HEK293 (cell line): ENCODE measurements around the gene KLHL29.

ENCODE experiments used
- CTCF ChIA-PET: fragments of 350-600 bp; formaldehyde crosslinking; extraction: SDS; loops from one replicate; lab custom pipeline; 2021; ENCODE audit warnings: antibody characterized with exemption; lab: Yijun Ruan, JAX
- POLR2A ChIA-PET: fragments of 300-600 bp; formaldehyde crosslinking; extraction: SDS; loops from one replicate; lab custom pipeline; 2020; ENCODE audit warnings: antibody characterized with exemption, inconsistent platforms; lab: Yijun Ruan, JAX
- H3K27ac ChIP-seq: fragments of 200-500 bp; sonication (Bioruptor generic); 2 replicates; pipeline ENCODE4 v1.5.1; 2014; ENCODE audit warnings: low read depth, low read length, control low read depth, inconsistent platforms; ENCODE audit errors: extremely low read depth
- H3K36me3 ChIP-seq, 2 experiments: fragments of 200-500 bp in 1 of 2; sonication (Bioruptor generic) in 1 of 2; 1 replicate in 1 of 2; 2 replicates in 1 of 2; pipeline ENCODE4 v1.5.1; 2014 to 2017; ENCODE audit warnings: inconsistent platforms in 2 of 2, low read length in 2 of 2; ENCODE audit not compliant: control insufficient read depth in 2 of 2, insufficient read depth in 1 of 2
- H3K4me1 ChIP-seq: fragments of 200-500 bp; sonication (Bioruptor generic); 2 replicates; pipeline ENCODE4 v1.5.1; 2014; ENCODE audit warnings: mild to moderate bottlenecking, low read length, inconsistent platforms; ENCODE audit not compliant: control insufficient read depth, insufficient read depth
- H3K4me3 ChIP-seq: 2 replicates; pipeline ENCODE4 v1.5.1; 2011; ENCODE audit warnings: low read depth, mild to moderate bottlenecking, control low read depth, low read length, moderate library complexity
- H3K9me3 ChIP-seq: fragments of 200-500 bp; sonication (Bioruptor generic); 2 replicates; pipeline ENCODE4 v1.5.1; 2014; ENCODE audit warnings: low read depth, low read length, inconsistent platforms; ENCODE audit not compliant: control insufficient read depth, insufficient read depth
- EGR2 ChIP-seq: fragments of 450-650 bp; formaldehyde crosslinking; IDR thresholded peaks from 2 replicates; pipeline ENCODE4 v1.5.1; 2016; ENCODE audit warnings: low read depth, missing biosample characterization, missing genetic modification characterization
- HOXA7 ChIP-seq: sonication (generic); formaldehyde crosslinking; IDR thresholded peaks from 2 replicates; pipeline ENCODE4 v1.8.1; 2022; ENCODE audit warnings: missing genetic modification reagents, borderline replicate concordance
- MEIS1 ChIP-seq: sonication (generic); formaldehyde crosslinking; IDR thresholded peaks from 2 replicates; pipeline ENCODE4 v1.8.1; 2022; ENCODE audit warnings: missing genetic modification reagents, mild to moderate bottlenecking, borderline replicate concordance
- MZF1 ChIP-seq: fragments of 450-650 bp; formaldehyde crosslinking; IDR thresholded peaks from 2 replicates; pipeline ENCODE4 v1.5.1; 2017; ENCODE audit warnings: missing biosample characterization, missing genetic modification characterization, borderline replicate concordance
- REPIN1 ChIP-seq: fragments of 450-650 bp; formaldehyde crosslinking; IDR thresholded peaks from 2 replicates; pipeline ENCODE4 v1.5.1; 2017; ENCODE audit warnings: missing biosample characterization, missing genetic modification characterization, low read depth
- TCF7L2 ChIP-seq: IDR thresholded peaks from 2 replicates; pipeline ENCODE4 v1.6.1; 2011; ENCODE audit warnings: low read depth, mild to moderate bottlenecking, inconsistent platforms, low read length, moderate library complexity, borderline replicate concordance
- ZBTB17 ChIP-seq: fragments of 450-650 bp; formaldehyde crosslinking; IDR thresholded peaks from 2 replicates; pipeline ENCODE4 v1.5.1; 2016; ENCODE audit warnings: missing biosample characterization, missing genetic modification characterization
- ZNF16 ChIP-seq: fragments of 450-650 bp; formaldehyde crosslinking; IDR thresholded peaks from 2 replicates; pipeline ENCODE4 v1.5.1; 2016; ENCODE audit warnings: low read depth, missing biosample characterization, missing genetic modification characterization
- ZNF211 ChIP-seq: fragments of 450-650 bp; formaldehyde crosslinking; IDR thresholded peaks from 2 replicates; pipeline ENCODE4 v1.5.1; 2016; ENCODE audit warnings: low read depth, missing biosample characterization, missing genetic modification characterization
- ZNF394 ChIP-seq: fragments of 450-650 bp; formaldehyde crosslinking; IDR thresholded peaks from 2 replicates; pipeline ENCODE4 v1.5.1; 2016; ENCODE audit warnings: missing biosample characterization, missing genetic modification characterization, mild to moderate bottlenecking, moderate library complexity, borderline replicate concordance
- ZNF423 ChIP-seq: fragments of 450-650 bp; formaldehyde crosslinking; IDR thresholded peaks from 2 replicates; pipeline ENCODE4 v1.5.1; 2016; ENCODE audit warnings: missing biosample characterization, missing genetic modification characterization
- ZNF433 ChIP-seq: fragments of 450-650 bp; formaldehyde crosslinking; IDR thresholded peaks from 2 replicates; pipeline ENCODE4 v1.5.1; 2016; ENCODE audit warnings: missing biosample characterization, missing genetic modification characterization, low read depth
- ZNF48 ChIP-seq: fragments of 450-650 bp; formaldehyde crosslinking; IDR thresholded peaks from 2 replicates; pipeline ENCODE4 v1.5.1; 2016; ENCODE audit warnings: missing biosample characterization, missing genetic modification characterization
- ZNF510 ChIP-seq: fragments of 450-650 bp; formaldehyde crosslinking; IDR thresholded peaks from 2 replicates; pipeline ENCODE4 v1.5.1; 2018; ENCODE audit warnings: mild to moderate bottlenecking, missing genetic modification characterization, missing biosample characterization; ENCODE audit not compliant: insufficient replicate concordance
- ZNF544 ChIP-seq: fragments of 450-650 bp; formaldehyde crosslinking; IDR thresholded peaks from 2 replicates; pipeline ENCODE4 v1.5.0; 2017; ENCODE audit warnings: missing biosample characterization, missing genetic modification characterization
- ZNF670 ChIP-seq: fragments of 450-650 bp; formaldehyde crosslinking; IDR thresholded peaks from 2 replicates; pipeline ENCODE4 v1.5.1; 2016; ENCODE audit warnings: missing biosample characterization, missing genetic modification characterization, low read depth
- ZNF707 ChIP-seq: fragments of 450-650 bp; formaldehyde crosslinking; IDR thresholded peaks from 2 replicates; pipeline ENCODE4 v1.5.1; 2016; ENCODE audit warnings: missing biosample characterization, missing genetic modification characterization
- ZNF776 ChIP-seq: fragments of 450-650 bp; formaldehyde crosslinking; IDR thresholded peaks from 2 replicates; pipeline ENCODE4 v1.5.0; 2017; ENCODE audit warnings: missing biosample characterization, missing genetic modification characterization, borderline replicate concordance
- ZNF791 ChIP-seq: fragments of 450-650 bp; formaldehyde crosslinking; IDR thresholded peaks from 2 replicates; pipeline ENCODE4 v1.5.1; 2016; ENCODE audit warnings: missing biosample characterization, missing genetic modification characterization
- ZNF837 ChIP-seq: fragments of 450-650 bp; formaldehyde crosslinking; IDR thresholded peaks from 2 replicates; pipeline ENCODE4 v1.5.1; 2016; ENCODE audit warnings: missing biosample characterization, missing genetic modification characterization
- ZSCAN16 ChIP-seq: fragments of 450-650 bp; formaldehyde crosslinking; IDR thresholded peaks from 2 replicates; pipeline ENCODE4 v1.5.1; 2016; ENCODE audit warnings: missing biosample characterization, missing genetic modification characterization
- ZXDB ChIP-seq: fragments of 450-650 bp; formaldehyde crosslinking; IDR thresholded peaks from 2 replicates; pipeline ENCODE4 v1.5.1; 2016; ENCODE audit warnings: missing biosample characterization, missing genetic modification characterization
- TF ChIP-seq, protein P1 (sequence below): fragments of 450-650 bp; formaldehyde crosslinking; IDR thresholded peaks from 2 replicates; pipeline ENCODE4 v1.5.1; 2016; ENCODE audit warnings: missing biosample characterization, missing genetic modification characterization, low read depth
- TF ChIP-seq, protein P2 (sequence below): fragments of 450-650 bp; formaldehyde crosslinking; IDR thresholded peaks from 2 replicates; pipeline ENCODE4 v1.5.1; 2016; ENCODE audit warnings: missing biosample characterization, missing genetic modification characterization
- TF ChIP-seq, protein P3 (sequence below): fragments of 450-650 bp; formaldehyde crosslinking; IDR thresholded peaks from 2 replicates; pipeline ENCODE4 v1.5.1; 2016; ENCODE audit warnings: missing biosample characterization, missing genetic modification characterization
- TF ChIP-seq, protein P4 (sequence below): fragments of 450-650 bp; formaldehyde crosslinking; optimal IDR thresholded peaks from 2 replicates; pipeline ENCODE3; 2016; ENCODE audit warnings: missing biosample characterization, mild to moderate bottlenecking, missing genetic modification characterization
- TF ChIP-seq, protein P5 (sequence below): fragments of 450-650 bp; formaldehyde crosslinking; IDR thresholded peaks from 2 replicates; pipeline ENCODE4 v1.5.0; 2017; ENCODE audit warnings: missing biosample characterization, missing genetic modification characterization, borderline replicate concordance

Gene KLHL29

DNA sequence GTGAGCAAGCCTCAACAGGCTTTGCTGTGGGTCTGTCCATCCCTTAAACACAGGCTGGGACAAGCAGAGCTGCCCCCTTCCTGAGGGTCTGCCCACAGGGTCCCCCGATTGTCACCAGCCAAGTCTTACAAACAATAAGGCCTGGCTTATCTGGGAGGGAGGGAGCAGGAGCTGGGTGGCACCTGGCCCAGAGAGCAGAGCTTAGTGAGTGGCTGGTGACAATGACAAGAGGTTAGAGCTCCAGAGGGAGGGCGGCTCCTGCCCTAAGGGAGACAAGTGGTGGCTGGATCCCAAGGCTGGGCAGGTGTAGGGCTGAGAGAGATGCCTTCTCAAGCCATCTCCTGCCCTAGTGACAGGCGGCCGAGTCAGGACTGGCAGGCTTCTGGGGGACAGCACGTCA lies 125.5 kb downstream of the KLHL29 start:
- Histone ChIP-seq H3K9me3 (no peaks in the 10 kb centered on the region), H3K36me3 (no peaks in the 10 kb centered on the region), H3K4me1 (peaks cover 14% of the 10 kb centered on the region)
- POLR2A ChIA-PET = no interaction called here
- CTCF ChIA-PET = no interaction called here
- no peak for TF ChIP-seq ZNF707 (tag by site-specific recombination)
- TF ChIP-seq ZBTB17 (tag by site-specific recombination) = no peak
- no peak for TF ChIP-seq ZNF544 (tag by site-specific recombination)
- no peak for TF ChIP-seq MZF1 (tag by site-specific recombination)
- TF ChIP-seq TCF7L2 = no peak
- TF ChIP-seq ZNF837 (tag by site-specific recombination) = no peak
- TF ChIP-seq ZNF48 (tag by site-specific recombination) = no peak
- no peak for TF ChIP-seq REPIN1 (tag by site-specific recombination)
- TF ChIP-seq, protein P1, sequence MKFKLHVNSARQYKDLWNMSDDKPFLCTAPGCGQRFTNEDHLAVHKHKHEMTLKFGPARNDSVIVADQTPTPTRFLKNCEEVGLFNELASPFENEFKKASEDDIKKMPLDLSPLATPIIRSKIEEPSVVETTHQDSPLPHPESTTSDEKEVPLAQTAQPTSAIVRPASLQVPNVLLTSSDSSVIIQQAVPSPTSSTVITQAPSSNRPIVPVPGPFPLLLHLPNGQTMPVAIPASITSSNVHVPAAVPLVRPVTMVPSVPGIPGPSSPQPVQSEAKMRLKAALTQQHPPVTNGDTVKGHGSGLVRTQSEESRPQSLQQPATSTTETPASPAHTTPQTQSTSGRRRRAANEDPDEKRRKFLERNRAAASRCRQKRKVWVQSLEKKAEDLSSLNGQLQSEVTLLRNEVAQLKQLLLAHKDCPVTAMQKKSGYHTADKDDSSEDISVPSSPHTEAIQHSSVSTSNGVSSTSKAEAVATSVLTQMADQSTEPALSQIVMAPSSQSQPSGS (tag by site-specific recombination) = no peak
- no peak for TF ChIP-seq HOXA7 (CRISPR knock-in tag)
- TF ChIP-seq, protein P2, sequence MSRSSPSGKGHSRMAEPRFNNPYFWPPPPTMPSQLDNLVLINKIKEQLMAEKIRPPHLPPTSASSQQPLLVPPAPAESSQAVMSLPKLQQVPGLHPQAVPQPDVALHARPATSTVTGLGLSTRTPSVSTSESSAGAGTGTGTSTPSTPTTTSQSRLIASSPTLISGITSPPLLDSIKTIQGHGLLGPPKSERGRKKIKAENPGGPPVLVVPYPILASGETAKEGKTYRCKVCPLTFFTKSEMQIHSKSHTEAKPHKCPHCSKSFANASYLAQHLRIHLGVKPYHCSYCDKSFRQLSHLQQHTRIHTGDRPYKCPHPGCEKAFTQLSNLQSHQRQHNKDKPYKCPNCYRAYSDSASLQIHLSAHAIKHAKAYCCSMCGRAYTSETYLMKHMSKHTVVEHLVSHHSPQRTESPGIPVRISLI = no peak
- TF ChIP-seq MEIS1 (CRISPR knock-in tag) = no peak
- TF ChIP-seq ZNF510 (tag by site-specific recombination) = no peak
- no peak for TF ChIP-seq ZXDB (tag by site-specific recombination)
- TF ChIP-seq ZNF433 (tag by site-specific recombination) = no peak
- no peak for TF ChIP-seq EGR2 (tag by site-specific recombination)
- TF ChIP-seq, all 188 proteins: peak for 0
- Histone ChIP-seq H3K27ac (no peak overlapping the region), H3K4me3 (no peak overlapping the region)

DNA sequence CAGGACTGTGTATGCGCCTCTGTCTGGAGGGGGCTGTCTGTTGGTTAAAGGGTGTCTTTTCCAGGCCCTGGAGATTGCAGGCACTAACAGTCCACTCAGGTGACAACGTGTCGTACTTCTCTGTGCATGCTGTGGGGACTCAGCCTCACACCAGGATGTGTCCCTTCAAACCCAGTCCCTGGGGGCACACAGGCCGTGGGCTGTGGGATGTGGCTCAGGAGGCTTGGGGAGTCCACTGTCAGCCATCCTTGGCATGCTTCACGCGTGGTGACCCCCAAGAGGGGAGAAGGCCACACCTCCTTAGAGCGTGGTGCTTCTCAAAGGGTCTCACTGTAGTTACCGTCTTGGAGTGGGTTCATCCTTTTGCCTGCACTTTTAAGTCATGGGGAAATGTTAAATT lies 127.8 kb downstream of the KLHL29 start:
- TF ChIP-seq ZNF394 (tag by site-specific recombination) = no peak
- TF ChIP-seq, protein P3, sequence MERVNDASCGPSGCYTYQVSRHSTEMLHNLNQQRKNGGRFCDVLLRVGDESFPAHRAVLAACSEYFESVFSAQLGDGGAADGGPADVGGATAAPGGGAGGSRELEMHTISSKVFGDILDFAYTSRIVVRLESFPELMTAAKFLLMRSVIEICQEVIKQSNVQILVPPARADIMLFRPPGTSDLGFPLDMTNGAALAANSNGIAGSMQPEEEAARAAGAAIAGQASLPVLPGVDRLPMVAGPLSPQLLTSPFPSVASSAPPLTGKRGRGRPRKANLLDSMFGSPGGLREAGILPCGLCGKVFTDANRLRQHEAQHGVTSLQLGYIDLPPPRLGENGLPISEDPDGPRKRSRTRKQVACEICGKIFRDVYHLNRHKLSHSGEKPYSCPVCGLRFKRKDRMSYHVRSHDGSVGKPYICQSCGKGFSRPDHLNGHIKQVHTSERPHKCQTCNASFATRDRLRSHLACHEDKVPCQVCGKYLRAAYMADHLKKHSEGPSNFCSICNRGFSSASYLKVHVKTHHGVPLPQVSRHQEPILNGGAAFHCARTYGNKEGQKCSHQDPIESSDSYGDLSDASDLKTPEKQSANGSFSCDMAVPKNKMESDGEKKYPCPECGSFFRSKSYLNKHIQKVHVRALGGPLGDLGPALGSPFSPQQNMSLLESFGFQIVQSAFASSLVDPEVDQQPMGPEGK = no peak
- TF ChIP-seq ZNF211 (tag by site-specific recombination) = no peak
- no peak for TF ChIP-seq ZNF510 (tag by site-specific recombination)
- no peak for TF ChIP-seq ZNF791 (tag by site-specific recombination)
- TF ChIP-seq ZNF423 (tag by site-specific recombination) = no peak
- no peak for TF ChIP-seq ZNF670
- TF ChIP-seq, protein P4, sequence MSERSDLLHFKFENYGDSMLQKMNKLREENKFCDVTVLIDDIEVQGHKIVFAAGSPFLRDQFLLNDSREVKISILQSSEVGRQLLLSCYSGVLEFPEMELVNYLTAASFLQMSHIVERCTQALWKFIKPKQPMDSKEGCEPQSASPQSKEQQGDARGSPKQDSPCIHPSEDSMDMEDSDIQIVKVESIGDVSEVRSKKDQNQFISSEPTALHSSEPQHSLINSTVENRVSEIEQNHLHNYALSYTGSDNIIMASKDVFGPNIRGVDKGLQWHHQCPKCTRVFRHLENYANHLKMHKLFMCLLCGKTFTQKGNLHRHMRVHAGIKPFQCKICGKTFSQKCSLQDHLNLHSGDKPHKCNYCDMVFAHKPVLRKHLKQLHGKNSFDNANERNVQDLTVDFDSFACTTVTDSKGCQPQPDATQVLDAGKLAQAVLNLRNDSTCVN (tag by site-specific recombination) = no peak
- TF ChIP-seq, protein P5, sequence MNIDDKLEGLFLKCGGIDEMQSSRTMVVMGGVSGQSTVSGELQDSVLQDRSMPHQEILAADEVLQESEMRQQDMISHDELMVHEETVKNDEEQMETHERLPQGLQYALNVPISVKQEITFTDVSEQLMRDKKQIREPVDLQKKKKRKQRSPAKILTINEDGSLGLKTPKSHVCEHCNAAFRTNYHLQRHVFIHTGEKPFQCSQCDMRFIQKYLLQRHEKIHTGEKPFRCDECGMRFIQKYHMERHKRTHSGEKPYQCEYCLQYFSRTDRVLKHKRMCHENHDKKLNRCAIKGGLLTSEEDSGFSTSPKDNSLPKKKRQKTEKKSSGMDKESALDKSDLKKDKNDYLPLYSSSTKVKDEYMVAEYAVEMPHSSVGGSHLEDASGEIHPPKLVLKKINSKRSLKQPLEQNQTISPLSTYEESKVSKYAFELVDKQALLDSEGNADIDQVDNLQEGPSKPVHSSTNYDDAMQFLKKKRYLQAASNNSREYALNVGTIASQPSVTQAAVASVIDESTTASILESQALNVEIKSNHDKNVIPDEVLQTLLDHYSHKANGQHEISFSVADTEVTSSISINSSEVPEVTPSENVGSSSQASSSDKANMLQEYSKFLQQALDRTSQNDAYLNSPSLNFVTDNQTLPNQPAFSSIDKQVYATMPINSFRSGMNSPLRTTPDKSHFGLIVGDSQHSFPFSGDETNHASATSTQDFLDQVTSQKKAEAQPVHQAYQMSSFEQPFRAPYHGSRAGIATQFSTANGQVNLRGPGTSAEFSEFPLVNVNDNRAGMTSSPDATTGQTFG (tag by site-specific recombination) = no peak
- no peak for TF ChIP-seq ZNF776 (tag by site-specific recombination)
- TF ChIP-seq ZNF16 = no peak
- no peak for TF ChIP-seq ZSCAN16 (tag by site-specific recombination)
- TF ChIP-seq, all 188 proteins: peak for 0
- Histone ChIP-seq H3K9me3 (no peaks in the 10 kb centered on the region), H3K4me1 (peaks cover 14% of the 10 kb centered on the region), H3K36me3 (no peaks in the 10 kb centered on the region), H3K27ac (no peak overlapping the region), H3K4me3 (no peak overlapping the region)
- POLR2A ChIA-PET = no interaction called here
- CTCF ChIA-PET = no interaction called here
